NCI-H510A (cell line): ENCODE results near the gene CORO1A.
"Not testable (repeated sequence)": the region's sequence is repeated elsewhere in the genome, so short reads cannot be mapped to it uniquely, and the experiment has no call there.

Experiments
- DNase-seq: peaks from one replicate; lab custom pipeline; 2025; lab: John Stamatoyannopoulos, UW

CORO1A gene

GRCh38 chr16:30205541-30206236 is 22.3 kb downstream of the CORO1A start:
- DNase-seq: not testable (repeated sequence)

GRCh38 chr16:30206252-30206651 is 22.9 kb downstream of the CORO1A start:
- DNase-seq: not testable (repeated sequence)

- not testable (repeated sequence) for DNase-seq
Measured at GRCh38 chr16:30207063-30207704, 23.8 kb downstream of the CORO1A start.

GRCh38 chr16:30209032-30209431 is 25.6 kb downstream of the CORO1A start:
- DNase-seq: not testable (repeated sequence)

GRCh38 chr16:30211414-30211813 is 28.0 kb downstream of the CORO1A start:
- DNase-seq: not testable (repeated sequence)

- DNase-seq: not testable (repeated sequence)
Measured at GRCh38 chr16:30217082-30217481, 33.7 kb downstream of the CORO1A start.
